Right ventricle myocardium inferior (tissue), 1 donor: ENCODE results near the gene SEZ6L. TPM values are rescaled to one million over a fixed set of nuclear protein-coding genes. Genes with fewer than 3 reads are reported as not detected.

ENCODE experiments used
- ATAC-seq: fragments of 200-7000 bp; cut with Tn5 transposase; one replicate; pipeline ENCODE4 v1.9.1; 2020; ENCODE audit warnings: mild to moderate bottlenecking, moderate library complexity
- DNase-seq: peaks from one replicate; pipeline ENCODE4 v3.0.0; 2021; ENCODE audit errors: missing footprints
- intact Hi-C: fragments of 100-400 bp; cut with DNase I; formaldehyde crosslinking; loops from one replicate; pipeline ENCODE4 v1.11.0; 2022
- total RNA-seq: library from RNA; stranded (reverse); fragmentation: NEBNext Ultra II Directional; extraction: Animal tissue kit (Norgen Biotek cat#: 25700); gene quantifications from one replicate; pipeline ENCODE4 v1.2.1, GENCODE V29; 2021
- donor health status: DM: no; HTN: yes; CAD: no; lungs with severe emphysema.

SEZ6L gene
- total RNA-seq, 1 donor from 2014 or later = 0.08 TPM

GRCh38 chr22:26318975-26319374 lies 149.7 kb downstream of the SEZ6L start:
- DNase-seq (no peak), ATAC-seq (no peak)
- intact Hi-C loops = no loop called here

- intact Hi-C loops = loop anchor here (10.0 kb wide), 1 partner anchor 546 kb away; no protein-coding TSS in a partner anchor
- ATAC-seq = no peak
- DNase-seq = no peak
Measured at GRCh38 chr22:26320447-26320846, 151.2 kb downstream of the SEZ6L start.

GRCh38 chr22:26321469-26321913 lies 152.2 kb downstream of the SEZ6L start:
- ATAC-seq = peak; percentile 90
- no peak for DNase-seq
- intact Hi-C loops = loop anchor here (10.0 kb wide), 1 partner anchor 547 kb away; no protein-coding TSS in a partner anchor

GRCh38 chr22:26322179-26322905 lies 153.1 kb downstream of the SEZ6L start:
- ATAC-seq (no peak), DNase-seq (no peak)
- intact Hi-C loops = loop anchor here (10.0 kb wide), 1 partner anchor 548 kb away; no protein-coding TSS in a partner anchor

- intact Hi-C loops = loop anchor here (10.0 kb wide), 1 partner anchor 548 kb away; no protein-coding TSS in a partner anchor
- no peak for DNase-seq
Measured at GRCh38 chr22:26323013-26323412, 153.8 kb downstream of the SEZ6L start.

GRCh38 chr22:26324150-26324549 lies 154.9 kb downstream of the SEZ6L start:
- intact Hi-C loops = loop anchor here (10.0 kb wide), 1 partner anchor 549 kb away; no protein-coding TSS in a partner anchor
- ATAC-seq (no peak), DNase-seq (no peak)

More at GRCh38 chr22:26323013-26323412, 153.8 kb downstream of the SEZ6L start:
- ATAC-seq = no peak

GRCh38 chr22:26325641-26326040 lies 156.4 kb downstream of the SEZ6L start:
- ATAC-seq (no peak), DNase-seq (no peak)
- intact Hi-C loops = loop anchor here (10.0 kb wide), 1 partner anchor 551 kb away; no protein-coding TSS in a partner anchor

GRCh38 chr22:26326803-26327202 lies 157.5 kb downstream of the SEZ6L start:
- DNase-seq = no peak
- ATAC-seq = no peak
- intact Hi-C loops = loop anchor here (10.0 kb wide), 1 partner anchor 552 kb away; no protein-coding TSS in a partner anchor

- DNase-seq = no peak
- intact Hi-C loops = loop anchor here (10.0 kb wide), 1 partner anchor 553 kb away; no protein-coding TSS in a partner anchor
Measured at GRCh38 chr22:26327306-26327705, 158.0 kb downstream of the SEZ6L start.

GRCh38 chr22:26328221-26328620 lies 159.0 kb downstream of the SEZ6L start:
- DNase-seq (no peak), ATAC-seq (no peak)
- intact Hi-C loops = loop anchor here (10.0 kb wide), 1 partner anchor 553 kb away; no protein-coding TSS in a partner anchor

More at GRCh38 chr22:26327306-26327705, 158.0 kb downstream of the SEZ6L start:
- no peak for ATAC-seq

- no peak for DNase-seq
Measured at GRCh38 chr22:26330971-26331625, 161.8 kb downstream of the SEZ6L start.

GRCh38 chr22:26333088-26333800 lies 164.0 kb downstream of the SEZ6L start:
- DNase-seq = no peak
- intact Hi-C loops = no loop called here
- ATAC-seq = no peak

More at GRCh38 chr22:26330971-26331625, 161.8 kb downstream of the SEZ6L start:
- peak; percentile 65 for ATAC-seq
- intact Hi-C loops = loop anchor here (2.0 kb wide), 1 partner anchor 244 kb away; no protein-coding TSS in a partner anchor

GRCh38 chr22:26334232-26334631 lies 165.0 kb downstream of the SEZ6L start:
- intact Hi-C loops = no loop called here
- DNase-seq = no peak
- ATAC-seq = no peak

GRCh38 chr22:26336773-26337172 lies 167.5 kb downstream of the SEZ6L start:
- intact Hi-C loops = no loop called here
- no peak for DNase-seq
- ATAC-seq = no peak

GRCh38 chr22:26339755-26340154 lies 170.5 kb downstream of the SEZ6L start:
- DNase-seq (no peak), ATAC-seq (no peak)

GRCh38 chr22:26342745-26343410 lies 173.6 kb downstream of the SEZ6L start:
- DNase-seq = no peak
- intact Hi-C loops = no loop called here

More at GRCh38 chr22:26339755-26340154, 170.5 kb downstream of the SEZ6L start:
- intact Hi-C loops = no loop called here

GRCh38 chr22:26345496-26345895 lies 176.2 kb downstream of the SEZ6L start:
- no peak for ATAC-seq
- DNase-seq = no peak
- intact Hi-C loops = no loop called here

More at GRCh38 chr22:26342745-26343410, 173.6 kb downstream of the SEZ6L start:
- ATAC-seq = no peak

GRCh38 chr22:26348810-26349526 lies 179.7 kb downstream of the SEZ6L start:
- intact Hi-C loops = no loop called here
- ATAC-seq = no peak
- no peak for DNase-seq
